Measurements from ENCODE around the gene XYLT2. TPM values are rescaled to one million over a fixed set of nuclear protein-coding genes. Genes with fewer than 3 reads are reported as not detected.
A peak's percentile ranks its signal among the peaks of the same experiment; 100 is the strongest.
"Not testable (repeated sequence)": the region's sequence is repeated elsewhere in the genome, so short reads cannot be mapped to it uniquely, and the experiment has no call there.

XYLT2 gene
- total RNA-seq, 1 donor from 2014 or later = 12.2 TPM

- Histone ChIP-seq H3K36me3 (no peaks in the 10 kb centered on the region), H3K4me3 (peak within 1 kb of the TSS; percentile 82), H2AFZ (replicated peaks) (peak within 1 kb of the TSS; percentile 98), H3K27me3 (no peaks in the 10 kb centered on the region), H3K9me3 (ENCODE audit: low read depth) (no peaks in the 10 kb centered on the region), H3F3A (ENCODE audit: low read depth) (no peaks in the 10 kb centered on the region), H4K20me1 (ENCODE audit: low read depth) (peaks cover 19% of the 10 kb centered on the region), H3K9ac (peak within 1 kb of the TSS; percentile 70), H3K4me1 (peaks cover 9% of the 10 kb centered on the region), H3K27ac (no peak within 1 kb of the TSS), H3K79me2 (ENCODE audit: low read depth) (peaks cover 26% of the 10 kb centered on the region), H3K4me2 (peak within 1 kb of the TSS; percentile 95)
- peaks cover 17% of the 10 kb centered on the region for H3K36me3 Mint-ChIP-seq
- peaks cover 6% of the 10 kb centered on the region for H3K27me3 Mint-ChIP-seq (ENCODE audit: insufficient read depth, low read depth)
- DNase-seq (ENCODE audit: low spot score) = peak; percentile 89
- no peak within 1 kb of the TSS for H3K27ac Mint-ChIP-seq
- peak within 1 kb of the TSS; percentile 93 for H3K4me3 Mint-ChIP-seq
- H3K9me3 Mint-ChIP-seq = peaks cover 4% of the 10 kb centered on the region
- peaks cover 17% of the 10 kb centered on the region for H3K4me1 Mint-ChIP-seq
- TF ChIP-seq EZH2phosphoT487 (IDR thresholded peaks at IDR 0.05) = no peak
- peak; percentile 97 for TF ChIP-seq CTCF (IDR thresholded peaks at IDR 0.05)
Measured at GRCh38 chr17:50397111-50397918, 51.4 kb downstream of the XYLT2 start, which contains the start of gene LRRC59. Gene LRRC59 (minus strand): TSS chr17:50397523. CDS start chr17:50397317, 206 bp downstream.

GRCh38 chr17:50397919-50398285 is 52.0 kb downstream of the XYLT2 start:
- Histone ChIP-seq H3K9me3 (ENCODE audit: low read depth) (no peaks in the 10 kb centered on the region), H3K27ac (no peak overlapping the region), H2AFZ (replicated peaks) (peak overlapping the region; percentile 98), H4K20me1 (ENCODE audit: low read depth) (peaks cover 19% of the 10 kb centered on the region), H3K79me2 (ENCODE audit: low read depth) (peaks cover 26% of the 10 kb centered on the region), H3K4me2 (peak overlapping the region; percentile 95), H3F3A (ENCODE audit: low read depth) (no peaks in the 10 kb centered on the region), H3K4me3 (peak overlapping the region; percentile 82), H3K4me1 (peaks cover 9% of the 10 kb centered on the region), H3K27me3 (no peaks in the 10 kb centered on the region), H3K36me3 (no peaks in the 10 kb centered on the region), H3K9ac (no peak overlapping the region)
- Mint-ChIP-seq H3K4me1 (peaks cover 17% of the 10 kb centered on the region), H3K27ac (no peak overlapping the region), H3K4me3 (peak overlapping the region; percentile 93), H3K27me3 (ENCODE audit: insufficient read depth, low read depth) (peaks cover 6% of the 10 kb centered on the region), H3K36me3 (peaks cover 14% of the 10 kb centered on the region), H3K9me3 (peaks cover 4% of the 10 kb centered on the region)
- DNase-seq (ENCODE audit: low spot score) = no peak
- TF ChIP-seq EZH2phosphoT487 (IDR thresholded peaks at IDR 0.05) = no peak
- no peak for TF ChIP-seq EZH2 (IDR thresholded peaks at IDR 0.05)
- TF ChIP-seq CTCF (IDR thresholded peaks at IDR 0.05) = no peak

GRCh38 chr17:50398672-50399071 is 52.7 kb downstream of the XYLT2 start:
- not testable (repeated sequence) for H3K9me3 Mint-ChIP-seq

GRCh38 chr17:50399591-50399990 is 53.7 kb downstream of the XYLT2 start:
- not testable (repeated sequence) for H3K27ac ChIP-seq; H3F3A ChIP-seq (ENCODE audit: low read depth); H3K4me2 ChIP-seq; H3K9me3 Mint-ChIP-seq; H3K27ac Mint-ChIP-seq; H3K4me3 Mint-ChIP-seq; H3K4me3 ChIP-seq; H3K9me3 ChIP-seq (ENCODE audit: low read depth); H3K27me3 Mint-ChIP-seq (ENCODE audit: insufficient read depth, low read depth); H3K36me3 ChIP-seq; H3K36me3 Mint-ChIP-seq; DNase-seq (ENCODE audit: low spot score); H2AFZ ChIP-seq (replicated peaks); H3K27me3 ChIP-seq; H3K4me1 ChIP-seq; H3K9ac ChIP-seq
- peaks cover 17% of the 10 kb centered on the region for H3K4me1 Mint-ChIP-seq
- Histone ChIP-seq H3K79me2 (ENCODE audit: low read depth) (peaks cover 26% of the 10 kb centered on the region), H4K20me1 (ENCODE audit: low read depth) (peaks cover 19% of the 10 kb centered on the region)

More at GRCh38 chr17:50398672-50399071, 52.7 kb downstream of the XYLT2 start:
- Histone ChIP-seq H3K79me2 (ENCODE audit: low read depth) (peaks cover 26% of the 10 kb centered on the region), H4K20me1 (ENCODE audit: low read depth) (peaks cover 19% of the 10 kb centered on the region), H2AFZ (replicated peaks) (peak overlapping the region; percentile 98)
- not testable (repeated sequence) for H3K9ac ChIP-seq; H3K4me3 ChIP-seq; H3K27ac ChIP-seq; H3F3A ChIP-seq (ENCODE audit: low read depth); H3K4me2 ChIP-seq; H3K9me3 ChIP-seq (ENCODE audit: low read depth); DNase-seq (ENCODE audit: low spot score); H3K27ac Mint-ChIP-seq; H3K4me1 ChIP-seq; H3K27me3 Mint-ChIP-seq (ENCODE audit: insufficient read depth, low read depth); H3K36me3 ChIP-seq; H3K36me3 Mint-ChIP-seq; H3K27me3 ChIP-seq
- H3K4me1 Mint-ChIP-seq = peaks cover 17% of the 10 kb centered on the region
- H3K4me3 Mint-ChIP-seq = peak overlapping the region; percentile 57

- not testable (repeated sequence) for H3K27me3 Mint-ChIP-seq (ENCODE audit: insufficient read depth, low read depth); H3K27ac ChIP-seq; H3K4me2 ChIP-seq; H3K36me3 Mint-ChIP-seq; H3K4me3 Mint-ChIP-seq; DNase-seq (ENCODE audit: low spot score); H3K9me3 ChIP-seq (ENCODE audit: low read depth); H3K9me3 Mint-ChIP-seq; H3K4me3 ChIP-seq; H3K4me1 ChIP-seq; H3F3A ChIP-seq (ENCODE audit: low read depth); H3K4me1 Mint-ChIP-seq; H3K27ac Mint-ChIP-seq; H3K9ac ChIP-seq; H3K36me3 ChIP-seq; H3K79me2 ChIP-seq (ENCODE audit: low read depth); H3K27me3 ChIP-seq; H4K20me1 ChIP-seq (ENCODE audit: low read depth)
- peak overlapping the region; percentile 72 for H2AFZ ChIP-seq (replicated peaks)
Measured at GRCh38 chr17:50405351-50405750, 59.4 kb downstream of the XYLT2 start.
